ENCODE results near the gene PLEKHG5.

The PLEKHG5 gene

DNA sequence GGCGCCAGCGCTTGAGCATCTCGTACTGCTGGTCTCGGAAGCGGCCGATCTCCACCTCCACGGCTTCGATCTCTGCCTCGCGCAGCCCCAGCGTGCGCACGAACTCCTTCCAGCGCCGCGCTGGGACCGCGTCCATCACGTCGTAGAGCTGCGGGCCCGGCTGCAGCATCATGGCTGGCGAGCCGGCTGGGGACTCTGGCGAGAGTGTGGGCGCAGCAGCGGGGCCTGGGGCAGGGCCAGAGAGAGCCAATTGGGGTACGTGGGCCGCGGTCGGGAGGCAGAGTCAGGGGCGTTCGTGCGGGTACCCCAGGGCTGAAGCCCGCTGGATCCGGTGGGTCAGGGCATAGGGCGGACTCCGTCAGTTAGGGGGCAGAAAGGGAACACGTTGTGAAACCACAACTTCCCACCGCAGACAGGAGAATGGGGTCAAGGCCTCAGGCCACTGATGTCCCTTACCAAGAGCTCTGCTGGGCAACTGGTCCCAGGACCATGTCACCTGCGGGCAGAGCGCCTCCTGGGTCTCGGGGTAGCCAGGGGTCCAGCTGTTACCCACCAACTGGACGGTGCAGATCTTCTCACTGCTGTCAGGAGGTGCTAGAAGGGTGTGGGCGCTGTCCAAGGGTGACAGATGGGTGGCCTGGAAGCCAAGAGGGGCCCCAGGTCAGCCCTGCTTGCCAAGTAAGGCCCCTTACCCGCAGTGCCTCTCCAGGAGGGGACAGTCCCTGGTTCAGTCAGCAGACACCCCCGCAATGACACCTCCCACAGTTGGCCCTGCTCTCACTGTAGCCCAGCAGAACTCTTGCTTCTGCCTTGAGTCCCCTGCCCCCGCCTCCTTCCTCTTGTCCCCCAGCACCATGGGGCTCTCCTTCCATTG is 29.7 kb downstream of the PLEKHG5 start:
- no peak overlapping the region for H3K56ac ChIP-seq (ENCODE audit: low read length)
- no peaks in the 10 kb centered on the region for H3K4me1 ChIP-seq (ENCODE audit: control insufficient read depth, low read depth, low read length)
- no peak overlapping the region for H3K23ac ChIP-seq (ENCODE audit: low read length)
- H3K27ac ChIP-seq (ENCODE audit: low read depth, low read length), result no peak overlapping the region
- H4K8ac ChIP-seq (ENCODE audit: low read depth, low read length), result no peak overlapping the region
- no peaks in the 10 kb centered on the region for H3K79me2 ChIP-seq (ENCODE audit: control insufficient read depth, insufficient read depth, low read length)
- H3K79me1 ChIP-seq (ENCODE audit: low read length), result no peaks in the 10 kb centered on the region
- no peak overlapping the region for H4K5ac ChIP-seq (ENCODE audit: low read length)
- H3K4me3 ChIP-seq (ENCODE audit: low read length), result no peak overlapping the region
- H3K4me2 ChIP-seq (ENCODE audit: low read length), result no peak overlapping the region
- no peak overlapping the region for H3K4ac ChIP-seq (ENCODE audit: low read depth, low read length)
- no peaks in the 10 kb centered on the region for H3K27me3 ChIP-seq (ENCODE audit: insufficient read depth, low read length, poor library complexity)
- H3K36me3 ChIP-seq (ENCODE audit: control insufficient read depth, insufficient read depth, low read length), result no peaks in the 10 kb centered on the region
- no peak overlapping the region for H2BK5ac ChIP-seq (ENCODE audit: low read length)
- no CpG with 5 or more reads among the region's 48 CpGs for WGBS (ENCODE audit: extremely low coverage, insufficient coverage, low lambda C conversion rate)
- H3K18ac ChIP-seq (ENCODE audit: low read length), result no peak overlapping the region
- no peak for DNase-seq
- H2BK15ac ChIP-seq (replicated peaks; ENCODE audit: low read depth), result no peak overlapping the region
- no peak overlapping the region for H2AK5ac ChIP-seq (ENCODE audit: low read length)
- no peak overlapping the region for H2BK120ac ChIP-seq (ENCODE audit: low read depth, low read length)
- H3K9ac ChIP-seq (ENCODE audit: low read length), result no peak overlapping the region

DNA sequence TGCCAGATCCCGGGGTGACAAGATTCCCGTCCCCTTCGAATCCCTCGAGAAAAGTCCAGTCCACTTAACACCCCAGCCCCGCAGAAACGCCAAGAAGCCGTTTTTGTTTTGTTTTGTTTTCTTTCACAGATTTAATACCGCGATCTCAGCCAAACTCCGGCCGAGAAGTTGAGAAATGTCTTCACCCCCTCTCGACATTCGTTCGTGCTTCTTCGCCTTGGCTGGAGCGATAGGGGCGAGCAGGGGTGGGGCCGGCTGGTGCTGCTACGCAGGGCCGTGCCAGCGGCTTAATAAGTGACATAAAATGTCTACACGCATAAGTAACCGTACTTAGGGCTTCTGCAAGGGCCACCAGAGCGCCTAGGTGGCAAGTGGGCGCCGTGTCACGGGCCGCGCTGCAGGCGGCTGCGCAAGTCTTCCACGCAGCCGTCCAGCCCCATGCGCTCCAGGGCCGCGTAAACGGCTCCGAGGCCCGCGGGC is 30.4 kb downstream of the PLEKHG5 start:
- no peak for DNase-seq

GRCh38 chr1:6460301-6461050 is 31.0 kb downstream of the PLEKHG5 start:
- peak overlapping the region; percentile 30 for H3K56ac ChIP-seq (ENCODE audit: low read length)
- no peak overlapping the region for H2BK15ac ChIP-seq (replicated peaks; ENCODE audit: low read depth)
- no peaks in the 10 kb centered on the region for H3K36me3 ChIP-seq (ENCODE audit: control insufficient read depth, insufficient read depth, low read length)
- no peak overlapping the region for H3K4ac ChIP-seq (ENCODE audit: low read depth, low read length)
- H3K4me1 ChIP-seq (ENCODE audit: control insufficient read depth, low read depth, low read length), result no peaks in the 10 kb centered on the region
- no peak overlapping the region for H4K5ac ChIP-seq (ENCODE audit: low read length)
- H4K8ac ChIP-seq (ENCODE audit: low read depth, low read length), result no peak overlapping the region
- peak overlapping the region; percentile 16 for H3K18ac ChIP-seq (ENCODE audit: low read length)
- H3K9ac ChIP-seq (ENCODE audit: low read length), result no peak overlapping the region
- no peaks in the 10 kb centered on the region for H3K27me3 ChIP-seq (ENCODE audit: insufficient read depth, low read length, poor library complexity)
- no CpG with 5 or more reads among the region's 39 CpGs for WGBS (ENCODE audit: extremely low coverage, insufficient coverage, low lambda C conversion rate)
- H3K4me3 ChIP-seq (ENCODE audit: low read length), result no peak overlapping the region
- no peak overlapping the region for H3K23ac ChIP-seq (ENCODE audit: low read length)
- no peak overlapping the region for H2BK5ac ChIP-seq (ENCODE audit: low read length)
- DNase-seq, result no peak
- H2AK5ac ChIP-seq (ENCODE audit: low read length), result no peak overlapping the region
- H2BK120ac ChIP-seq (ENCODE audit: low read depth, low read length), result no peak overlapping the region
- no peak overlapping the region for H3K4me2 ChIP-seq (ENCODE audit: low read length)
- no peaks in the 10 kb centered on the region for H3K79me2 ChIP-seq (ENCODE audit: control insufficient read depth, insufficient read depth, low read length)
- no peak overlapping the region for H3K27ac ChIP-seq (ENCODE audit: low read depth, low read length)
- no peaks in the 10 kb centered on the region for H3K79me1 ChIP-seq (ENCODE audit: low read length)

More for the DNA sequence above, 30.4 kb downstream of the PLEKHG5 start:
- no peak overlapping the region for H3K18ac ChIP-seq (ENCODE audit: low read length)
- H3K23ac ChIP-seq (ENCODE audit: low read length), result no peak overlapping the region
- H3K56ac ChIP-seq (ENCODE audit: low read length), result no peak overlapping the region
- H3K27ac ChIP-seq (ENCODE audit: low read depth, low read length), result no peak overlapping the region
- no peak overlapping the region for H4K8ac ChIP-seq (ENCODE audit: low read depth, low read length)
- no peaks in the 10 kb centered on the region for H3K79me1 ChIP-seq (ENCODE audit: low read length)
- H2BK15ac ChIP-seq (replicated peaks; ENCODE audit: low read depth), result no peak overlapping the region
- H3K4me3 ChIP-seq (ENCODE audit: low read length), result no peak overlapping the region
- no peaks in the 10 kb centered on the region for H3K27me3 ChIP-seq (ENCODE audit: insufficient read depth, low read length, poor library complexity)
- no CpG with 5 or more reads among the region's 40 CpGs for WGBS (ENCODE audit: extremely low coverage, insufficient coverage, low lambda C conversion rate)
- no peaks in the 10 kb centered on the region for H3K4me1 ChIP-seq (ENCODE audit: control insufficient read depth, low read depth, low read length)
- no peaks in the 10 kb centered on the region for H3K36me3 ChIP-seq (ENCODE audit: control insufficient read depth, insufficient read depth, low read length)
- no peaks in the 10 kb centered on the region for H3K79me2 ChIP-seq (ENCODE audit: control insufficient read depth, insufficient read depth, low read length)
- no peak overlapping the region for H3K4ac ChIP-seq (ENCODE audit: low read depth, low read length)
- no peak overlapping the region for H4K5ac ChIP-seq (ENCODE audit: low read length)
- no peak overlapping the region for H3K4me2 ChIP-seq (ENCODE audit: low read length)
- no peak overlapping the region for H2BK120ac ChIP-seq (ENCODE audit: low read depth, low read length)
- H2BK5ac ChIP-seq (ENCODE audit: low read length), result no peak overlapping the region
- H2AK5ac ChIP-seq (ENCODE audit: low read length), result no peak overlapping the region
- no peak overlapping the region for H3K9ac ChIP-seq (ENCODE audit: low read length)

GRCh38 chr1:6459850-6460265 is 31.6 kb downstream of the PLEKHG5 start:
- WGBS (ENCODE audit: extremely low coverage, insufficient coverage, low lambda C conversion rate), result no CpG with 5 or more reads among the region's 18 CpGs
- H3K36me3 ChIP-seq (ENCODE audit: control insufficient read depth, insufficient read depth, low read length), result no peaks in the 10 kb centered on the region

DNA sequence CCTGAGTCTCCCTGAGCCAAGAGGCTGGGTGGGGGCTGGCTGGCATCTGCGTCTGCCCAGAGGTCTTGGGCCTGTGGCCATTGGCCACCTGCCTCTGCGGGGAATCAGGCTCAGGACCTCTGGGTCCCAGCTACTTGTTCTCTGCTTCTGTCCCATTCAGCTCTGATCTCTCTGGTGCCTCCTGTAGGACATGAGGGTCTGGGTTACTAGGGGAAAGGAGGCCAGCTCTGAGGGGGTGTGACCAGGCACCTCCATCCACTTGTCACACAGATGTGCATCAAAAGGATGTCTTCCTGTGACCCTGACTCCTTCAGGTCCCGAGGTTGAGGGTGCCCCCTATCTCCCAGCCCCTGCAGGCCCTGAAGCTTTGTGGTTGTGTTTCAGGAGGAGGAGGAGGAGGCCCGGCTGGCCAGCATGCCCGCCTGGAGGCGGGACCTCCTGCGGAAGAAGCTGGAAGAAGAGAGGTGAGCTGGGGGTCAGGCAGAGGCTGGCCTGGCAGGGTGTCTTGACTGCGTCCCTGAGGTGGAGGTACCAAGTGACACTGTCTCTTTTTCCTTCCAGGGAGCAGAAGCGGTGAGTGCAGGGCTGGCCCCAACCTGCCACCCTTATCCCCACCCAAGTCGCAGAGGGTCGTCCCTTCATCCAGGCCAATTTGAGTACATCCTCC is 34.5 kb downstream of the PLEKHG5 start:
- no peaks in the 10 kb centered on the region for H3K36me3 ChIP-seq (ENCODE audit: control insufficient read depth, insufficient read depth, low read length)
- H3K23ac ChIP-seq (ENCODE audit: low read length), result no peak overlapping the region
- H3K4me2 ChIP-seq (ENCODE audit: low read length), result no peak overlapping the region
- no peak overlapping the region for H4K8ac ChIP-seq (ENCODE audit: low read depth, low read length)
- DNase-seq, result peak; percentile 48
- H2AK5ac ChIP-seq (ENCODE audit: low read length), result no peak overlapping the region
- H3K27ac ChIP-seq (ENCODE audit: low read depth, low read length), result no peak overlapping the region
- H2BK5ac ChIP-seq (ENCODE audit: low read length), result no peak overlapping the region
- H3K79me1 ChIP-seq (ENCODE audit: low read length), result no peaks in the 10 kb centered on the region
- H2BK15ac ChIP-seq (replicated peaks; ENCODE audit: low read depth), result no peak overlapping the region
- no CpG with 5 or more reads among the region's 11 CpGs for WGBS (ENCODE audit: extremely low coverage, insufficient coverage, low lambda C conversion rate)
- no peaks in the 10 kb centered on the region for H3K79me2 ChIP-seq (ENCODE audit: control insufficient read depth, insufficient read depth, low read length)
- H3K4me3 ChIP-seq (ENCODE audit: low read length), result no peak overlapping the region
- H3K27me3 ChIP-seq (ENCODE audit: insufficient read depth, low read length, poor library complexity), result no peaks in the 10 kb centered on the region
- no peak overlapping the region for H2BK120ac ChIP-seq (ENCODE audit: low read depth, low read length)
- H3K9ac ChIP-seq (ENCODE audit: low read length), result no peak overlapping the region
- H4K5ac ChIP-seq (ENCODE audit: low read length), result no peak overlapping the region
- H3K56ac ChIP-seq (ENCODE audit: low read length), result no peak overlapping the region
- H3K4ac ChIP-seq (ENCODE audit: low read depth, low read length), result no peak overlapping the region
- H3K4me1 ChIP-seq (ENCODE audit: control insufficient read depth, low read depth, low read length), result no peaks in the 10 kb centered on the region
- H3K18ac ChIP-seq (ENCODE audit: low read length), result no peak overlapping the region

More at GRCh38 chr1:6459850-6460265, 31.6 kb downstream of the PLEKHG5 start:
- no peak overlapping the region for H4K5ac ChIP-seq (ENCODE audit: low read length)
- H3K4me2 ChIP-seq (ENCODE audit: low read length), result no peak overlapping the region
- H3K79me1 ChIP-seq (ENCODE audit: low read length), result no peaks in the 10 kb centered on the region
- no peak overlapping the region for H3K4me3 ChIP-seq (ENCODE audit: low read length)
- no peak overlapping the region for H2AK5ac ChIP-seq (ENCODE audit: low read length)
- H3K9ac ChIP-seq (ENCODE audit: low read length), result peak overlapping the region; percentile 31
- H3K27me3 ChIP-seq (ENCODE audit: insufficient read depth, low read length, poor library complexity), result no peaks in the 10 kb centered on the region
- no peak overlapping the region for H3K27ac ChIP-seq (ENCODE audit: low read depth, low read length)
- no peaks in the 10 kb centered on the region for H3K79me2 ChIP-seq (ENCODE audit: control insufficient read depth, insufficient read depth, low read length)
- H3K4me1 ChIP-seq (ENCODE audit: control insufficient read depth, low read depth, low read length), result no peaks in the 10 kb centered on the region
- no peak overlapping the region for H3K23ac ChIP-seq (ENCODE audit: low read length)
- peak; percentile 38 for DNase-seq
- no peak overlapping the region for H2BK15ac ChIP-seq (replicated peaks; ENCODE audit: low read depth)
- H2BK5ac ChIP-seq (ENCODE audit: low read length), result no peak overlapping the region
- H2BK120ac ChIP-seq (ENCODE audit: low read depth, low read length), result no peak overlapping the region
- H3K56ac ChIP-seq (ENCODE audit: low read length), result no peak overlapping the region
- no peak overlapping the region for H4K8ac ChIP-seq (ENCODE audit: low read depth, low read length)
- no peak overlapping the region for H3K4ac ChIP-seq (ENCODE audit: low read depth, low read length)
- peak overlapping the region; percentile 16 for H3K18ac ChIP-seq (ENCODE audit: low read length)

All from mesendoderm (in vitro differentiated cells).